H1 (cell line): ENCODE measurements around the gene CDX2.

Source experiments
- CHD2 ChIP-seq: IDR thresholded peaks from 2 replicates; pipeline ENCODE4 v1.6.1; 2012; ENCODE audit warnings: low read length, improper control_type of control experiment
- CREB1 ChIP-seq: IDR thresholded peaks from 2 replicates; pipeline ENCODE4 v1.6.1; 2012; ENCODE audit warnings: inconsistent platforms
- EP300 ChIP-seq, 2 experiments: IDR thresholded peaks; 1 replicate in 1 of 2; 2 replicates in 1 of 2; pipeline ENCODE4 v1.6.1; 2011 to 2012; ENCODE audit warnings: low read depth in 2 of 2, low read length in 2 of 2, mild to moderate bottlenecking in 2 of 2, borderline replicate concordance in 1 of 2, inconsistent platforms in 1 of 2, moderate library complexity in 1 of 2
- EZH2 ChIP-seq: fragments of 200-600 bp; sonication (generic); IDR thresholded peaks from 2 replicates; pipeline ENCODE4 v1.7.1; 2012; ENCODE audit warnings: low read depth, mild to moderate bottlenecking, moderate library complexity, low read length, inconsistent platforms; ENCODE audit not compliant: severe bottlenecking
- FOSL1 ChIP-seq: IDR thresholded peaks from 2 replicates; pipeline ENCODE4 v1.6.1; 2011; ENCODE audit warnings: mild to moderate bottlenecking, low read depth, low read length, moderate library complexity; ENCODE audit not compliant: insufficient read depth
- JUN ChIP-seq: IDR thresholded peaks from 2 replicates; pipeline ENCODE4 v1.6.1; 2011; ENCODE audit warnings: low read depth, mild to moderate bottlenecking, improper control_type of control experiment, low read length
- JUND ChIP-seq: IDR thresholded peaks from 2 replicates; pipeline ENCODE4 v1.6.1; 2011; ENCODE audit warnings: mild to moderate bottlenecking, improper control_type of control experiment, low read length
- KDM1A ChIP-seq: fragments of 200-600, 300-600 bp; sonication (generic); IDR thresholded peaks from 2 replicates; pipeline ENCODE4 v1.7.1; 2016; ENCODE audit warnings: mild to moderate bottlenecking, low read length, borderline replicate concordance
- RFX5 ChIP-seq: IDR thresholded peaks from 2 replicates; pipeline ENCODE4 v1.6.1; 2011; ENCODE audit warnings: low read depth, low read length, improper control_type of control experiment, borderline replicate concordance
- RNF2 ChIP-seq: fragments of 200-900, 300-1000 bp; sonication (generic); IDR thresholded peaks from 2 replicates; pipeline ENCODE4 v1.7.1; 2016; ENCODE audit warnings: borderline replicate concordance, low read depth, mild to moderate bottlenecking, antibody characterized with exemption, low read length; ENCODE audit not compliant: poor library complexity, severe bottlenecking; ENCODE audit errors: missing control alignments
- RXRA ChIP-seq: IDR thresholded peaks from 2 replicates; pipeline ENCODE4 v1.6.1; 2011; ENCODE audit warnings: low read depth, mild to moderate bottlenecking, low read length, moderate library complexity; ENCODE audit not compliant: insufficient read depth
- ZNF274 ChIP-seq: IDR thresholded peaks from 2 replicates; pipeline ENCODE4 v1.7.0; 2012; ENCODE audit warnings: low read length, borderline replicate concordance; ENCODE audit errors: extremely low read depth
- TF ChIP-seq, protein P1 (sequence below), 3 experiments: IDR thresholded peaks; 1 replicate in 2 of 3; 2 replicates in 1 of 3; pipeline versions ENCODE4 v1.5.1 to v1.6.1; 2011; ENCODE audit warnings: low read length in 3 of 3, mild to moderate bottlenecking in 3 of 3, inconsistent platforms in 2 of 3, low read depth in 1 of 3, moderate library complexity in 1 of 3; ENCODE audit not compliant: insufficient read depth in 1 of 3; ENCODE audit errors: control extremely low read depth in 1 of 3
- TF ChIP-seq, protein P2 (sequence below): IDR thresholded peaks from 2 replicates; pipeline ENCODE4 v1.6.1; 2012; ENCODE audit warnings: low read length, inconsistent platforms

DNA sequence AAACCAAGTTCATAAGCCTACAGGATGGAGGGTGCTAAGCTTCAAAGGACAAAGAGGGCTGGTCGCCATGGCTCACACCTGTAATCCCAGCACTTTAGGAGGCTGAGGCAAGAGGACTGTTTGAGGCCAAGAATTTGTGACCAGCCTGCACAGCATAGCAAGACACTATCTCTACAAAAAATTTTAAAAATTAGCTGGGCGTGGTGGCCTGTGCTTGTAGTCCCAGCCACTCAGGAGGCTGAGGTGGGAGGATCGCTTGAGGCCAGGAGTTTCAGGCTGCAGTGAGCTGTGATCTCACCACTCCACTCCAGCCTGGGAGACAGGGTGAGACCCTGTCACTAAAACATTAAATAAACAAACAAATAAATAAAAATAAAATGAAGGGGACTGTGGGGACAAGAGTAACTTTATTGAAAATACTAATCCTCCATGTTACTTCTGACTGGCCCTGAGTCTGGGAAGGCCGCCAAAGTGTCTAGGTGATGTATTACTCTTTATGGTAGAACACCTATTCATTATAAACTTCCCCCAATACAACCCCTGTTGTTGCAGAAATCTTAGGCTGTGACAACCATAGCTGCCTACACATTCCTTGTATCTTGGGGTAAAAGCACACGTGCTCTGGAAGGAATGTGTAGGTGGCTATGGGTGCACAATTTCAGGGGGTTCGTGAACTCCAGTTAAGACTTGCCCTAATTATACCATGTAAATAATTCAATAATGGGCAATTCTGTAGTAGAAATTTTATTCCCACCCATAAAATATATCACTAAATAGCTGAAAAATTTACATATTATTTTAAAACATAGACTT lies 34.0 kb upstream of the CDX2 start:
- TF ChIP-seq JUND: no peak
- TF ChIP-seq CHD2: no peak
- TF ChIP-seq, protein P1, sequence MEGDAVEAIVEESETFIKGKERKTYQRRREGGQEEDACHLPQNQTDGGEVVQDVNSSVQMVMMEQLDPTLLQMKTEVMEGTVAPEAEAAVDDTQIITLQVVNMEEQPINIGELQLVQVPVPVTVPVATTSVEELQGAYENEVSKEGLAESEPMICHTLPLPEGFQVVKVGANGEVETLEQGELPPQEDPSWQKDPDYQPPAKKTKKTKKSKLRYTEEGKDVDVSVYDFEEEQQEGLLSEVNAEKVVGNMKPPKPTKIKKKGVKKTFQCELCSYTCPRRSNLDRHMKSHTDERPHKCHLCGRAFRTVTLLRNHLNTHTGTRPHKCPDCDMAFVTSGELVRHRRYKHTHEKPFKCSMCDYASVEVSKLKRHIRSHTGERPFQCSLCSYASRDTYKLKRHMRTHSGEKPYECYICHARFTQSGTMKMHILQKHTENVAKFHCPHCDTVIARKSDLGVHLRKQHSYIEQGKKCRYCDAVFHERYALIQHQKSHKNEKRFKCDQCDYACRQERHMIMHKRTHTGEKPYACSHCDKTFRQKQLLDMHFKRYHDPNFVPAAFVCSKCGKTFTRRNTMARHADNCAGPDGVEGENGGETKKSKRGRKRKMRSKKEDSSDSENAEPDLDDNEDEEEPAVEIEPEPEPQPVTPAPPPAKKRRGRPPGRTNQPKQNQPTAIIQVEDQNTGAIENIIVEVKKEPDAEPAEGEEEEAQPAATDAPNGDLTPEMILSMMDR (IDR thresholded peaks at IDR 0.05; ENCODE audit: control extremely low read depth in 1 of 3, insufficient read depth in 1 of 3, low read depth in 1 of 3, low read length in 3 of 3): no peak
- TF ChIP-seq KDM1A: no peak
- no peak for TF ChIP-seq EZH2
- TF ChIP-seq FOSL1: no peak
- TF ChIP-seq RNF2: no peak
- TF ChIP-seq, protein P2, sequence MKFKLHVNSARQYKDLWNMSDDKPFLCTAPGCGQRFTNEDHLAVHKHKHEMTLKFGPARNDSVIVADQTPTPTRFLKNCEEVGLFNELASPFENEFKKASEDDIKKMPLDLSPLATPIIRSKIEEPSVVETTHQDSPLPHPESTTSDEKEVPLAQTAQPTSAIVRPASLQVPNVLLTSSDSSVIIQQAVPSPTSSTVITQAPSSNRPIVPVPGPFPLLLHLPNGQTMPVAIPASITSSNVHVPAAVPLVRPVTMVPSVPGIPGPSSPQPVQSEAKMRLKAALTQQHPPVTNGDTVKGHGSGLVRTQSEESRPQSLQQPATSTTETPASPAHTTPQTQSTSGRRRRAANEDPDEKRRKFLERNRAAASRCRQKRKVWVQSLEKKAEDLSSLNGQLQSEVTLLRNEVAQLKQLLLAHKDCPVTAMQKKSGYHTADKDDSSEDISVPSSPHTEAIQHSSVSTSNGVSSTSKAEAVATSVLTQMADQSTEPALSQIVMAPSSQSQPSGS: no peak
- TF ChIP-seq CREB1: no peak
- no peak for TF ChIP-seq RFX5
- TF ChIP-seq ZNF274: no peak
- no peak for TF ChIP-seq JUN
- TF ChIP-seq EP300 (IDR thresholded peaks at IDR 0.05; ENCODE audit: borderline replicate concordance in 1 of 2, low read depth in 2 of 2, low read length in 2 of 2): no peak
- TF ChIP-seq RXRA: no peak
